Measurements from ENCODE around the gene EGFLAM.

EGFLAM gene

DNA sequence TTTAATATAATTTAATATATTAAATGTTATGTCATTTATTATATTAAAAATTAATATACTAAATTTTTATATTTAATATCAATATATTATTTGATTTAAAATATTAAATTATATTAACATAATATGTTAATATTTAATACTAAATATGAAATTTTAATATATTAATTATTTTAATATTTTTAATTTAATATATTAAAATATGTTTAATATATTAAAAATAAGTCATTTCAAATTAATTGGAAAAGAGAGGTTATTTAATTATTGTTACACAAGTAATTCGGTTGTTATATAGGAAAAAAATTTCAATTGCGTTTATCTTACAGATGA, 183.9 kb downstream of the EGFLAM start:
- no peak overlapping the region for H3K4me3 ChIP-seq (ENCODE audit: low read length)
- H3K9ac ChIP-seq (ENCODE audit: low read depth, low read length) = no peak overlapping the region
- H3K4me1 ChIP-seq (ENCODE audit: control insufficient read depth, insufficient read depth, low read length) = peaks cover 14% of the 10 kb centered on the region
- no peak overlapping the region for H3K4me2 ChIP-seq (ENCODE audit: low read length)
- no peaks in the 10 kb centered on the region for H3K9me3 ChIP-seq (replicated peaks; ENCODE audit: low read length)
- no peaks in the 10 kb centered on the region for H3K36me3 ChIP-seq (ENCODE audit: insufficient read depth, low read length)
- no peaks in the 10 kb centered on the region for H3K27me3 ChIP-seq (ENCODE audit: control insufficient read depth, insufficient read depth, low read length)

DNA sequence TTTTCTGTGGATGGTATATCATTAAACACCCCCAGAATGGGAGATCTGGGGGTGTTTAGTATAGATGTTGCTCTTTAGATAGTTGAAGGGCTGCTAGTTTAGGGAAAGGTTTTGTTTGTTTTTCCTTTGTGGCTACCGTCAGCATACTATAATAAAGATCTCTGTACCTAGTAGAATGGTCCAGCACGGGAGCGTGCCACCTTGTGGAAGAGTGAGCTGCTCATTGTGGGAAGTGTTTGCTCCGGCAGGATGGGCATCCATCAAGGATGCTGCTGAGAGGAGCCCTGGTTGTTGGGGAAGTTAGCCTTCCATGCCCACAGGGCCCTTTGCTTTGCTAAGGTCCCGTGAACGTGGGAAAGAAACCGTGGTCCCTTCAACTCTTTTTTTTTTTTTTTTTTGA, 185.0 kb downstream of the EGFLAM start:
- Histone ChIP-seq H3K36me3 (ENCODE audit: insufficient read depth, low read length) (no peaks in the 10 kb centered on the region), H3K4me2 (ENCODE audit: low read length) (no peak overlapping the region), H3K4me1 (ENCODE audit: control insufficient read depth, insufficient read depth, low read length) (peaks cover 15% of the 10 kb centered on the region), H3K4me3 (ENCODE audit: low read length) (no peak overlapping the region), H3K9me3 (replicated peaks; ENCODE audit: low read length) (no peaks in the 10 kb centered on the region), H3K9ac (ENCODE audit: low read depth, low read length) (no peak overlapping the region), H3K27me3 (ENCODE audit: control insufficient read depth, insufficient read depth, low read length) (no peaks in the 10 kb centered on the region)

DNA sequence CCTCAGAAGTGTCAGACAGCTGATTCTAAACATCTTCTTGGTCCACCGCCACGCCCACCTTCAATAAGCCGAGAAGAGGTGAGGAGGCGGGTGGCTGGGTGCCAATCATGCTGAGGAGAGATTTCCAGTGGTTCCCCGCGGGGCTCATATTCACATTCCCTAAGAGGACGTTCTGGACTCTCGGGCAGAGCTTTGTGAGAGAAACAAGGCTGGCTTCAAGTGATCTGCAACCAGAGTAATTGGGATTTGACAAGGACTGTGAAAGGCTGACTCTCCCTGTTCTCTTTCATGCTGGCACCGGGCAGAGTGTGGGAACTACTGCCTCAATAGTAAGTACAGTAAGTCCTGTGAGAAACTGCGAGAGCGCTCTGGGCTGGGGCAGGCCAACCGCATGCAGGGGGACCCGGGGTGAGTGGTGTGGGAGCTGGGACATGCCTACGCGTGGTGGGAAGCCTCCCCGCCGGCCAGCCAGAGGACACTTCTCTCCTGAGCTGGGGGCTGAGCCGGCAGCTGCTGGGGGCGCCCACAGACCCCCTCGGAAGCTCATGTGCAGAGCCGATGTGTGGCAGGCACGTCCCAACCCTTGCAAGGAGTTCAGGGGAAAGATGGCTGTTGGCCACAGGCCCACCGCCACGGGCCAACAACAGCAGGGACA, 187.1 kb downstream of the EGFLAM start:
- peak overlapping the region; percentile 94 for H3K9ac ChIP-seq (ENCODE audit: low read depth, low read length)
- peak overlapping the region; percentile 95 for H3K4me2 ChIP-seq (ENCODE audit: low read length)
- no peaks in the 10 kb centered on the region for H3K27me3 ChIP-seq (ENCODE audit: control insufficient read depth, insufficient read depth, low read length)
- H3K9me3 ChIP-seq (replicated peaks; ENCODE audit: low read length) = no peaks in the 10 kb centered on the region
- H3K36me3 ChIP-seq (ENCODE audit: insufficient read depth, low read length) = peaks cover 16% of the 10 kb centered on the region
- peak overlapping the region; percentile 86 for H3K4me3 ChIP-seq (ENCODE audit: low read length)
- peaks cover 15% of the 10 kb centered on the region for H3K4me1 ChIP-seq (ENCODE audit: control insufficient read depth, insufficient read depth, low read length)

DNA sequence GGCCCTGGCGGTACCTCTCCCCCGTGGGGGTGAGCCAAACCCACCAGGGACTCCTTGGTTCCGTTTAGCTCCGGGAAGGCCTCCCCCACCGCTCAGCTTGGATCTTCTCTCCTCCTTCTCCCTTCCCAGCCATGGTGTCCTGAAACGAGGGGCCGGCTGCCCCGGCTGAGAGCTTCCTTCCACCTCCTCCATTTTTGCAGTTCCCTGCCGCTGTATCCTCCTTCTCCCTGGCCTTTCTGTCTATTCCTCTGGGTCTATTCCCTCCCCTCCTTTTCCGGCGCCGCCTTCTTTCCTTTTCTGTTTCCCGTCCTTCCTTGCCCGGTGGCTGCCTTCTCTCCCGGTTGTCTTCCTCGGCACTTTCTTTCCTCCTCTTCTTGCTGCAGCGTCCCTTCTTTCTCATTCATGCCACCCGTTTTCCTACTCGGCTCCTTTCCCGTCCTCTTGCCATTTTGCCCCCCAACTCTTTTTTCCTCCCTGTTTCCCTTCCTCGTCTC, 187.7 kb downstream of the EGFLAM start:
- peaks cover 15% of the 10 kb centered on the region for H3K4me1 ChIP-seq (ENCODE audit: control insufficient read depth, insufficient read depth, low read length)
- H3K4me3 ChIP-seq (ENCODE audit: low read length) = peak overlapping the region; percentile 86
- H3K9me3 ChIP-seq (replicated peaks; ENCODE audit: low read length) = no peaks in the 10 kb centered on the region
- peak overlapping the region; percentile 94 for H3K9ac ChIP-seq (ENCODE audit: low read depth, low read length)
- H3K27me3 ChIP-seq (ENCODE audit: control insufficient read depth, insufficient read depth, low read length) = no peaks in the 10 kb centered on the region
- H3K36me3 ChIP-seq (ENCODE audit: insufficient read depth, low read length) = peaks cover 16% of the 10 kb centered on the region
- H3K4me2 ChIP-seq (ENCODE audit: low read length) = peak overlapping the region; percentile 95

DNA sequence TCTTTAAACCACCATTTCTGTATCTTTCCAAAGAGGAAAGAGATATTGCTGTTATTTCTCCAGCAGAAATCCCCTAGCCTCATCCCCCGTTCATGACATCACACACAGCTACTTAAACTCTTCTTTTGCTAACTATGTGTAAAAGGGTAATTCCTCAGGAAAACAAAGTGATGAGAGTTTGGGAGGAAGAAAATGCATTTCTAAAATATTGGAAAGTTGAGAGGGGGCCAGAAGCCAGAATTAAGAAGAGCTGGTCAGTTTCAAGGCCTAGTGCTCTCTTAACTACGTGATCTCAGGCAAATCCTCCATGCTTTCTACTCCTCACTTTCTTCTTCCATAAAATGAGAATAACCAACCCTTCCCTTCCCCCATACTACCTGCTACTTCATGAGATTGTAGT, 188.7 kb downstream of the EGFLAM start:
- no peaks in the 10 kb centered on the region for H3K9me3 ChIP-seq (replicated peaks; ENCODE audit: low read length)
- H3K4me3 ChIP-seq (ENCODE audit: low read length) = peak overlapping the region; percentile 86
- peak overlapping the region; percentile 95 for H3K4me2 ChIP-seq (ENCODE audit: low read length)
- H3K27me3 ChIP-seq (ENCODE audit: control insufficient read depth, insufficient read depth, low read length) = no peaks in the 10 kb centered on the region
- H3K36me3 ChIP-seq (ENCODE audit: insufficient read depth, low read length) = peaks cover 16% of the 10 kb centered on the region
- H3K9ac ChIP-seq (ENCODE audit: low read depth, low read length) = peak overlapping the region; percentile 94
- H3K4me1 ChIP-seq (ENCODE audit: control insufficient read depth, insufficient read depth, low read length) = peaks cover 15% of the 10 kb centered on the region

DNA sequence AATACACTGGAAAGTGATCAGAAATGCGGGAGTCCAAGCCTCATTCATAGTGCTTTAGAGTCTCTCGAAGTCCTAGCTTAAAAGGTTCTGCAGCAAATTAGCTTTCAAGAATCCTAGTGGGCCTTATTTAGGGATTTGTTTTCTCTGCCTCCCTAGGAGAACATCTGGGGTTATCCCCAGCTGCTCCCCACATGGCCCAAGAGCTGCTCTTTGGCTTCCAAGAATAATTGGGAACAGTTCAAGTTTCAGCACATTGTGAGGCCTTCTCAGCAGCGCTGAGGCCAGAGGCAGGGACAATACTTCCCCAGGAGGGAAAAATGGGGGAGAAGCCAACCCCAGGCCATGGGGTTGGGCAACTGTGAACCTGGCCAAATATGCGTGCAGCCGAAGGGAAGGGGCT, 189.4 kb downstream of the EGFLAM start:
- no peak overlapping the region for H3K4me3 ChIP-seq (ENCODE audit: low read length)
- H3K4me1 ChIP-seq (ENCODE audit: control insufficient read depth, insufficient read depth, low read length) = peaks cover 15% of the 10 kb centered on the region
- no peaks in the 10 kb centered on the region for H3K27me3 ChIP-seq (ENCODE audit: control insufficient read depth, insufficient read depth, low read length)
- H3K4me2 ChIP-seq (ENCODE audit: low read length) = no peak overlapping the region
- no peaks in the 10 kb centered on the region for H3K9me3 ChIP-seq (replicated peaks; ENCODE audit: low read length)
- H3K9ac ChIP-seq (ENCODE audit: low read depth, low read length) = no peak overlapping the region
- H3K36me3 ChIP-seq (ENCODE audit: insufficient read depth, low read length) = peaks cover 22% of the 10 kb centered on the region

DNA sequence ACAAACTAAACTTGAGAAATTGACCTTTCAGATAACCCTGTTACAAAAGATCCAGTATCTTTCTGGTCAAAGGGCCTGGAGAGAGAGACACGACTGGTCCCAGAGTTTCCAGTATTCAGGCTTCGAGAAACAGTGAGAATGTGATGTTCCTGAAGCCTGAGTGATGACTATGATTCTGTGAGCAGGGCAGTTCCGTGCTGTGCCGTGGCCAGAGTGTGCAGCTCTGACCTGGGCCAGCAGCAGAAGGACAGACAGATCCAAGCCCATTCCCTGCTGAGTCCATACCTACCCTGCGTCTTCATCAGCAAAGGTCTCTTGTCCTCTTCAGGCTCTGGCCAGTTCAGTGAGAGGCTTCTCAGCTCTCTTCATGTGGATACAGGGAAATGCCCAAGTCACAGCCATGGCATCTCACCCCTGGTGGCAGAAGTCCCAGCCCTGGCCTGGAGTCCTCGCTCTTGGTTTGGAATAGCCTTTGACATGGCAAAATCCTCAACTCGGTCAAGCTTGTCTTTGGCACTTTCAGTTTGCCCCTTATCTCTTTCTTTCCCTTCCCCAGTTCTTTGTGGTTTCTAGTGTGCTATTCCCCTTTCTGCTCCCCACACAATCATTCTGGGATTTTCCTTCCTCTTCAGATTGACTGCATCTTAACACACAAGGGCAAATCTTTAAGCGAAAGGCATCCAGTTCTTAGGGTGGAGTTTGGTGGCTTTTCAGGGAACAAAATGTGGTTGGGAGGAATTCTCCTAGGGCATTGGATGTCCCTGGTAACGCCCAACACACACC, 190.4 kb downstream of the EGFLAM start:
- no peaks in the 10 kb centered on the region for H3K9me3 ChIP-seq (replicated peaks; ENCODE audit: low read length)

DNA sequence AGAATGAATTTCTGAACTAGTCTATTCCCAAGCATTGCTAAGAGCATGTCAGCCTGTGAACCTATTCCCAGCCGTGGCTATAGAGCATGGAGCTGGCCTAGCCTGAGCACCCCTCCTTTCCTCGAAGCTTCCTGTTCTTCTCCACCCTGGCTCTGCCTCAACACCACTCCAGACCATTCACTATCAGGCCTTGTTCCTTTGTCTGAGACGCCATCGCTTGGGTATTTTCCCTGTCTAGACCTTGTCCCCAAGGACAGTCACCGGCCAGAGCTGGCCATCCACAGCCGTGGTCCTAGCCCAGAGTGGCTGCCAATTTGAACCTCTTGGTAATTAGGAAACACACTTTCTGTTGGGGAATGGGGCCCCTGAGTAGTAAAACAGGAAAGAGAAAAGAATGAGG, 192.3 kb downstream of the EGFLAM start:
- Histone ChIP-seq H3K27me3 (ENCODE audit: control insufficient read depth, insufficient read depth, low read length) (no peaks in the 10 kb centered on the region), H3K9ac (ENCODE audit: low read depth, low read length) (no peak overlapping the region)

More for the DNA sequence above, 190.4 kb downstream of the EGFLAM start:
- Histone ChIP-seq H3K4me3 (ENCODE audit: low read length) (no peak overlapping the region), H3K27me3 (ENCODE audit: control insufficient read depth, insufficient read depth, low read length) (no peaks in the 10 kb centered on the region), H3K4me2 (ENCODE audit: low read length) (no peak overlapping the region), H3K4me1 (ENCODE audit: control insufficient read depth, insufficient read depth, low read length) (peaks cover 15% of the 10 kb centered on the region), H3K36me3 (ENCODE audit: insufficient read depth, low read length) (peaks cover 32% of the 10 kb centered on the region), H3K9ac (ENCODE audit: low read depth, low read length) (no peak overlapping the region)

DNA sequence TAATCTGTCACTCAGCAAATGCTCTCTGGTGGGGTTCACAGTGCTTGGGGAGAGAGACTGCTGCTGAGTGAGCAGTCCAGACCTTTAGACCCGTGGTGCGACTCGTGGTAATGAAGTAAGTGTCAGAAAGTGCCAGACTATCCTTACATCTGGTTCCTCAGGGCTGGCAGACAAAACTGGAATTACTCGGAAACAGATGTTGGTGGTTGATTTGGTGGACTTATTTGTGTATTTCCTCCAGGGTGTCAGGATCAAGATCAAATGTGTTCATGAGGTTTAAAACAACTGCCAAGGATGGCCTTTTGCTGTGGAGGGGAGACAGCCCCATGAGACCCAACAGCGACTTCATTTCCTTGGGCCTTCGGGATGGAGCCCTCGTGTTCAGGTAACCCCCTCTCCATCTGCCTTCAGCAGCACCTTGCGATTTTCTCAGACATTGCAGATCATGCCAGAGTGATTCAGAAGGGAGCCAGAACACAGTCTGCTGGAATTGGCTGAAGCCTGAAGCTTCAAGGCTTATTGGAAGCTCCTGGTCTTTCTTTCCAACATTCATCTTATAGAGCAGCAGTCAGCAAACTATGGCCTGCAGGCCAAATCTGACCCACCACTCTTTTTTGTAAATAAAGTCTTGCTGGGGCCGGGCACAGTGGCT, 192.8 kb downstream of the EGFLAM start:
- Histone ChIP-seq H3K4me3 (ENCODE audit: low read length) (no peak overlapping the region), H3K4me1 (ENCODE audit: control insufficient read depth, insufficient read depth, low read length) (peaks cover 9% of the 10 kb centered on the region), H3K9ac (ENCODE audit: low read depth, low read length) (no peak overlapping the region)

More for the DNA sequence above, 192.3 kb downstream of the EGFLAM start:
- Histone ChIP-seq H3K4me1 (ENCODE audit: control insufficient read depth, insufficient read depth, low read length) (peaks cover 9% of the 10 kb centered on the region), H3K4me2 (ENCODE audit: low read length) (no peak overlapping the region), H3K9me3 (replicated peaks; ENCODE audit: low read length) (no peaks in the 10 kb centered on the region), H3K4me3 (ENCODE audit: low read length) (no peak overlapping the region), H3K36me3 (ENCODE audit: insufficient read depth, low read length) (peaks cover 35% of the 10 kb centered on the region)

DNA sequence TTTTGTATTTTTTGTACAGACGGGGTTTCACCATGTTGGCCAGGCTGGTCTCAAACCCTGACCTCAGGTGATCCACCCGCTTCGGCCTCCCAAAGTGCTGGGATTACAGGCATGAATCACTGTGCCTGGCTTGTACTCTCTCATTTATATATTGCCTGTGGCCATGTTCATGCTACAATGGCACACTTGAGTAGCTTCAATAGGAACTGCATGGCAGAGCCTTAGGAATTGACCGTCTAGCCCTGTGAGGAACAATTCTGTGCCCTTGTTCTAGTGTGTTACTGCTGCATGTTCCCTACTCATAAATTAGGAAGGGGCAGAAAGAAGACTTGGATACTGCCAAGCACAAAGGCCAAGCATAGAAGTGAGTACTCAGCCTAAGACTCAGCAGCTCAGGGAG, 193.8 kb downstream of the EGFLAM start:
- H3K4me2 ChIP-seq (ENCODE audit: low read length) = no peak overlapping the region
- H3K36me3 ChIP-seq (ENCODE audit: insufficient read depth, low read length) = peaks cover 40% of the 10 kb centered on the region
- H3K4me3 ChIP-seq (ENCODE audit: low read length) = no peak overlapping the region
- H3K27me3 ChIP-seq (ENCODE audit: control insufficient read depth, insufficient read depth, low read length) = no peaks in the 10 kb centered on the region
- H3K9ac ChIP-seq (ENCODE audit: low read depth, low read length) = no peak overlapping the region
- H3K4me1 ChIP-seq (ENCODE audit: control insufficient read depth, insufficient read depth, low read length) = peaks cover under 1% of the 10 kb centered on the region
- no peaks in the 10 kb centered on the region for H3K9me3 ChIP-seq (replicated peaks; ENCODE audit: low read length)

More for the DNA sequence above, 192.8 kb downstream of the EGFLAM start:
- no peaks in the 10 kb centered on the region for H3K27me3 ChIP-seq (ENCODE audit: control insufficient read depth, insufficient read depth, low read length)
- no peaks in the 10 kb centered on the region for H3K9me3 ChIP-seq (replicated peaks; ENCODE audit: low read length)
- no peak overlapping the region for H3K4me2 ChIP-seq (ENCODE audit: low read length)
- H3K36me3 ChIP-seq (ENCODE audit: insufficient read depth, low read length) = peaks cover 40% of the 10 kb centered on the region

DNA sequence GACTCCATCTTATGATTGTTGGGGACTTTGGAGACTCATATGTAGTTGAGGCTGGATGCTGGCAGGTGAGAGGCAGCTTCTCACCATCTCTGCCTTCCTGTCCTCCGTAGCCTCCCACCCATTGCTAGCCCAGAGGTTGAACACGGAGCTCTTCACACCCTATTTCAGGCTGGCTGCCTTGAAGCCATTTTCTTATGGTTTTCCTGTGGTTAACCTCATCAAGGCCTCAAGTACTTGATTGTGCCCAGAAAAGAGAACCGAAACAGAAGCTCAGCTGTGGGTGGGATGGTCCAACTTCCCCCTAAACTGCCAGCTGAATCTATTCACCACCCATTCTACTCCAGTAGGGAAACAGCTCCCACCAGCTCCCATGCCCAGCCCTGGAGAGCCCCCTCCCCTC, 195.1 kb downstream of the EGFLAM start:
- H3K27me3 ChIP-seq (ENCODE audit: control insufficient read depth, insufficient read depth, low read length) = no peaks in the 10 kb centered on the region
- H3K4me1 ChIP-seq (ENCODE audit: control insufficient read depth, insufficient read depth, low read length) = no peaks in the 10 kb centered on the region
- H3K9ac ChIP-seq (ENCODE audit: low read depth, low read length) = no peak overlapping the region
- H3K4me3 ChIP-seq (ENCODE audit: low read length) = no peak overlapping the region
- peaks cover 45% of the 10 kb centered on the region for H3K36me3 ChIP-seq (ENCODE audit: insufficient read depth, low read length)
- H3K4me2 ChIP-seq (ENCODE audit: low read length) = no peak overlapping the region
- no peaks in the 10 kb centered on the region for H3K9me3 ChIP-seq (replicated peaks; ENCODE audit: low read length)
